DMS53 (cell line): Measurements from ENCODE around the gene DELE1.
"Not testable (repeated sequence)": the region's sequence is repeated elsewhere in the genome, so short reads cannot be mapped to it uniquely, and the experiment has no call there.

ENCODE experiments used
- DNase-seq: peaks from one replicate; lab custom pipeline; 2025; lab: John Stamatoyannopoulos, UW

The DELE1 gene

DNA sequence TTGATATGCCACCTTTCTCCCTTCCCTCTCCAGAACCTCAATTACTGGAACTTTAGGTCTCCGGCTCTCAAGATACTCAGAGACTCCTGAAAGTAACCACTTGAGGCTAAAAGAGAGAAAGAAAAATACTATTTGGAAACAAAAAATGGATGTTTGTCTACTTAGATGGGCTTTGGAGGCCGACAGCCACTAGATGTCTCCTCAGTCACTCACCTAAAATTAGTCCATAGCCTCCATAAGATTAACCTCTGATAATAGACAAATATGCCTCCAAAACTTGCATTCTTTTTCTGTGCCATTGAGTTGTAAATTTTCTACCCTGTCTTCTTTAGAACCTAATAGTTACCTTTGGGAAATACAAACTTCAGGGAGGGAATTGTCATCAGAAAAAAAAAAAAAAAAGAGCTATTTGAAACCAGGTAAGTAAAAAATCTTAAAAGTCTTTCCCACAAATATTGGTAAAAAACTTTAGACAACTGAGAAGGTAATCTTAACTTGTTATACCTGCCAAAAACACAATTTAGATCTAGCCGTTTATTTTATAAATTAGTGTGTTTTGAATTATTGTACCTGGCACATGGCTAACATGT lies 34.3 kb upstream of the DELE1 start:
- DNase-seq: peak; percentile 39

DNA sequence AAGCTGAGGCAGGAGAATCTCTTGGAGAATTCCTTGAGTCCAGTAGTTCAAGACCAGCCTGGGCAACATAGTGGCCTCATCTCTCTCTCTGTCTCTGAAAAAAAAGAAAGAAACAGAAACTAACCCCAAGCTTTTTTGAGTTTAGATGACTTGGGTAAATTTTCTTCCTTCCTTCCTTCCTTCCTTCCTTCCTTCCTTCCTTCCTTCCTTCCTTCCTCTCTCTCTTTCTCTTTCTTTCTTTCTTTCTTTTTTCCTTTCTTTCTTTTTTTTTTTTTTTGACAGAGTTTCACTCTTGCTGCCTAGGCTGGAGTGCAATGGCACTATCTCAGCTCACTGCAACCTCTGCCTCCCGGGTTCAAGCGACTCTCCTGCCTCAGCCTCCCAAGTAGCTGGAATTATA lies 33.2 kb upstream of the DELE1 start:
- not testable (repeated sequence) for DNase-seq

DNA sequence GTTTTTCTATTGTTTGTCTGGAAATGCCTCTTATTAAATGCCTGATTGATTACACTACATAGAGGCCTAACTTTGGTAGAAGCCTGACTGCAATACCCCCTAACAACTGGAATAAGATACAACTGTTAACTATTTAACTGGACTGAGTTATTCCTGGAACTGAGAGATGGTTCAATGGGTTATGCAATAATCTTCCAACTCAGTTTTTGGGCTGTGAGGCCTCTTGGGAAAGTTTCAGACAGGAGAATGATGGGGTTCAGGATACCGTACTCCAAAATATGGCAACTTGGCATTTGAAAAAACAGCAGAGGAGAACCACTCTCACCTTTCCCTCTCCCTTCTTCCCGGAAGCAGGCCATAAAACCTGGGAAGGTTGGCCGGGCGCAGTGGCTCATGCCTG lies 26.2 kb upstream of the DELE1 start:
- DNase-seq: no peak

DNA sequence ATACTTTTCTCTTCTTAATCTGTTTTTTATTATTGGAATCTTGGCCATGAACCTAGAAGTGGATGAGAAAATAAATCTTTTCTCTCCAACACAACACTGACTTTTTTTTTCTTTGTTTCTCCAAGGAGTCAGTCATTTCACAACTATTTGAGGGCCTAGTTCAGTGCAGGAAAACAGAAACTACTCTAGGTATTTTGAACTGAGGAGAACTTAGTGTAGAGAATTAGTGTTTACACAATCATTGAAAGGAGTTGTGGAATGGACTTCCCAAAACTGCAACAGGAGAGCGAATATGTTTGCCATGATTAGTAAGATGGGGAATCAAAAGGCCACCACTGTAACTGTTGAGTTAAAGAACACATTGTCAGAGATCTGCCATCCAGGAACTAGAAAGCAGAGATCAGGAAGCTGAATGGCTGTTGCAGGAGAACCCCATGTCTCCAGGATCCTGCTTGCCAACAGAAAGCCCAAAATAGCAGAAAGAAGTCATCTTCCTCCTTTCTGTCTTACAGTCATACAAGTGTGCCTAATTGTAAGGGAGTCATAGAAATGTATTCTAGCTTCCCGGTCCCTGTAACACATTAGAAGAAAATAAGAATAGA lies 25.1 kb upstream of the DELE1 start:
- DNase-seq: no peak

DNA sequence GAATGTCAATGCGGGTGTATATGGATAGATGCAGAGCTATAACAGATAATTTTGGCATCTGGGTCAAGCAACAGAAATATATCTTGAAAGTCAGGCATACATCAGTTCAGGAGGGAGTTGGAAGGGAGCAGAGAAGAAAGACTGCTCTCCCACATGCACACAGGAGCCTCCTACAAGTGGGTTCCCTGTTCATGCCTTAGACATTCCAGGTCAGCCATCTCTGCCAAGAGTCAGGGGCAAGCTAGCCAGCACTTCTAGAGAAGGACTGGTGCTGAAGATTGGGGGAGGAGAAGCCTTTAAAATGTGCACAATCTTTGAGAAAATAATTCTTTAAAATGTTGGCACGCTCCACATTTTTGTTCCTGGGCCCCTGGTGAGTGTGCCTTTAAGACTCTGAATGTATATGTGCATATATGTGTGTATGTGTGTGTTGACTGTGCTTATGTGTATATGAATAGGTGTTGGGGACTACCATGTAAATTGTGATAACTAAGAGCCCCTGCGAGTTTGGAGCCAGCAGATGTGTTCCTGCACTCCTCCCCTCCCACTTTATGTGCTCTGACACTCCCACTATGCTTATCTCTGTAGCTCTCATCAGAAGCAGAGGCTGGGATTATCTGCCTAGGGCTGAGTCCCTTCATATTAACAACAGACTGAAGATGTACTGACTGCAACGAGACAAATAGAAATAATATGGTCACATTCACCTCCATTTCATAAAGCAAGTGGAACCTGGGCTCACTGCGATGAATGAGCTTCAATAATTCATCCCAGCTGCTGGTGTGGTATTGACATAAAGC lies 21.5 kb upstream of the DELE1 start:
- no peak for DNase-seq

DNA sequence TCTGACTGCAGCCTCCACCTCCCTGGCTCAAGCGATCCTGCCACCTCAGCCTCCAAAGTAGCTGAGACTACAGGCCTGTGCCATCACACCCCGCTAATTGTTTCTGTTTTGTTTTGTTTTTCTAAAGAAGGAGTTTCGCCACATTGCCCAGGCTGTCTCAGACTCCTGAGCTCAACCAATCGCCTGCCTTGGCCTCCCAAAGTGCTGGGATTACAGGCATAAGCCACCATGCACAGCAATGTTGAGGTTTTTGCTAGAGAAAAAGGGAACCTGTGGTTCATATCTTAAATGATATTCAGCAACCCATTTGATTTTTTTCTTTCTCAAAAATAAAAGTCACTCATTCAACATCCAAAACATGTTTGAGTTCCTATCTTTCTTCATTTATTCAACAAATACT lies 20.4 kb upstream of the DELE1 start:
- DNase-seq: no peak

DNA sequence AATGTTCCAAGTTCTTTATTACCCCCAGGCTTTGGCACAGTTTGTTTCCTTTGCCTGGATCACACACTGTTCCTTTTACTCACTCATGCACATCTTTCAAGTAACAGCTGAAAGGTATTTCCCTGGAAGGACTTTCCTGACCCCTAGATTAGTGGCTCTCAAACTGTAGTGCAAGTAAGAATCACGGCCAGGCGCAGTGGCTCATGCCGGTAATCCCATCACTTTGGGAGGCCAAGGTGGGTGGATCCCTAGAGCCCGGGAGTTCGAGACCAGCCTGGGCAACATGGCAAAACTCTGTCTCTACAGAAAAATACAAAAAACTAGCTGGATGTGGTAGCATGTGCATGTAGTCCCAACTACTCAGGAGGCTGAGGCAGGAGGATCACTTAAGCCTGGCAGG lies 19.1 kb upstream of the DELE1 start:
- DNase-seq: no peak

DNA sequence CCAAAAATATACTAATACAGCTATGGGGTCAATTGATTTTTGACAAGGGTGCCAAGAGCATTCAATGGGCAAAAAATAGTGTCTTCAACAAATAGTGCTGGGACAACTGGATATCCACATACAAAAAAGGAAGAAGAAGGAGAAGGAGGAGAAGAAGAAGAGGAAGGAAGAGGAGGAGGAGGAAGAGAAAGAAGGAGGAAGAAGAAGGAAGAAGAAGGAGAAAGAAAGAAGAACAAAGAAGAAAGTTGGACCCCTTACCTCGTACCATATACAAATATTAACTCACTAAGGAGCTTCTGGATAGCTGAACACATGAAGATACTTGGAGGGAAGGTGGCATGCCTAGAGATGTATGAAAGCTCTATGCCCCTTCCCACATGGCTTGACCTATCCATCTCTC lies 17.2 kb upstream of the DELE1 start:
- no peak for DNase-seq

DNA sequence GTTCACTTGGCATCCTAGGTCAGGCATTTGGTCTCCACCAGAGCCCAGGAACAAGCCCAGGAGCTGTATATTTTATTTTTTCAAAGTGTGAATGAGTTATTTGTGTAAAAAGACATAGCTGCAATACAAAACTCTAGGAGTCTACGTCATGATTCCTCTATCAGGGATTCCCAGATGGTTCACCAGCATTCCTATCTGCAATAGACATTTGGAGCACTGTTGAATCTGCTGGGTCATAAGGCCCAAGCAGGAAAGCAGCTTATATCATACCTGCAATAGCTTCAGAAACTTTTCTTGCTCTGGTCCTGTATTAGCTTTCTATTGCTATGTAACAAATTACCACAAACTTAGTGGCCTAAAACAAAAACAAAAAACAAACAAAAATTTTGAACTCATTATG lies 16.7 kb upstream of the DELE1 start:
- no peak for DNase-seq

DNA sequence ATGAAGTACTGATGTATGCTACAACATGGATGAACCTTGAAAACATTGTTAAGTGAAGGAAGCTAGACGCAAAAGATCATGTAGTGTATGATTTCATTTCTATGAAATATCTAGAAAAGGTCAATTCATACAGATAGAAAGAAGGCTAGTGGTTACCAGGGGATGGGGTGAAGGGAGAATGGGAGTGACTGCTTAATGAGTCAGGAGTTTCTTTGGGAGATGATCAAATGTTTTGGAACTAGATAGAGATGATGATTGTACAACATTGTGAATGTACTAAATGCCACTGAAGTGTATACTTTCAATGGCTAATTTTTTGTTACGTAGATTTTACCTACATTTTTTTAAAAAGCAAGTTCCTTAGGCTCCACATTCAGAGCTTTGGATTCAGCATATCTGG lies 14.9 kb upstream of the DELE1 start:
- DNase-seq: no peak

DNA sequence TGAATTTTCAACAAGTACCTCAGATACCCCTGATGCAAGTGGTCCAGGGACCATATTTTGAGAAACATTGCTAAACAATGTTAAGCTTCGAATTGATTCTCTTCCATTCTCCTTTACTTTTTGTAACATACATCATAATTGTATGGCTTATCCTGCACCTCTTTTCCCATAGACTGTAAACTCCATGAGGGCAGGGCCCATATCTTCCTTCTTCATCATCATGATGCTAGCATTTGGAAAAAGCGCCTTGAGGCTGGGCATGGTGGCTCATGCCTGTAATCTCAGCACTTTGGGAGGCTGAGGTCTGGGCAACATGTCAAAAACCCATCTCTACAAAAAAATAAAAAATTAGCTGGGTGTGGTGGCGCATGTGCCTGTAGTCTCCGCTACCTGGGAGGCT lies 14.5 kb upstream of the DELE1 start:
- no peak for DNase-seq

DNA sequence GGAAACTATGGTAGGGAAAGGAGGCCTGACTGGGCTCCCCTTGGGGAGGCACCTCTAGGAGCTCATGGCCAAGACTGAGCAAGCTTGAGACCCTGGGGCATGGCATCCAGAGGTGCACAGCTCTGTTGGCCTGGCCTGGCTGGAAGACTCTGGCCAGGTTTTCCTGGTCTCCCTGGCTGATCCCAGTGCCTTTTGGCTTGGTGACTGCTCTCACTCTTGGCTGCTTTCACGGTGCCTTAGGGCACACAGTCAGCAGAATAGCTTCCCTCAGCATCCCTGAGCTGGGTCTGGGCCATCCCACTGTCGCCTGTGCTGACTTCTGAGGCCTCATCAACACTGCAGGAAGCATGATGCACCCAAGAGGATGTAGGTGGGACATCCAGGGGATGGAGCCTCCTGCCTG lies 13.4 kb upstream of the DELE1 start:
- no peak for DNase-seq

DNA sequence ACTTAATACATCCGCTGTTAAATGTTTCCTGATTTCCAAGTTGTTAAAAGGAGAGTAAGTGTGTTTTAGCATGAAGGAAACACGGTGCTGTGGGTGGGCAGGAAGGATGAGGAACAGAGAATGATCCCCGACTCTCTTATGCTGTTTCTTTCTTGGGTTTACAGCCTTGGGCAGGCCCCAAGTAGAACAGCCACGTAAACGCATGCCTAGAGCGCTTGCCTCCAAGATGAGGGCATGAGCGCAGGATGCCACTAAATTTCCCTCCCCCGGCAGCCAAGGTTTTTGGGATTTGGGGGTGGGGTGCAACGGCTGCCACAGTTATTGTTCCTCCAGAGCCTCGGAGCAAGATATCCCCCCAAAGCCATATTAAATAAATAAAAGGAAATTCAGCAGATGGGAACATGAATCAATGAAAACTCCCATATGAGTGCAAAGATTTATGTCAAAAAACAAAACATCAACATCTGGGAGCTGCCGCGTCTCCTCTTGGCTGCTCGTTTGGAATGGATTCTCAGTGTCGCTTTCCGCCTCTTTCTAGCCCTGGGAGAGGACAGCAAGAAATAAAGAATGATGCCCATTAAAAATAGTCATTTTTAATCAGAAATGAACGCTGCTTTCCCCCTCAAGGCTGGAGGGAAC lies 10.0 kb upstream of the DELE1 start:
- no peak for DNase-seq

DNA sequence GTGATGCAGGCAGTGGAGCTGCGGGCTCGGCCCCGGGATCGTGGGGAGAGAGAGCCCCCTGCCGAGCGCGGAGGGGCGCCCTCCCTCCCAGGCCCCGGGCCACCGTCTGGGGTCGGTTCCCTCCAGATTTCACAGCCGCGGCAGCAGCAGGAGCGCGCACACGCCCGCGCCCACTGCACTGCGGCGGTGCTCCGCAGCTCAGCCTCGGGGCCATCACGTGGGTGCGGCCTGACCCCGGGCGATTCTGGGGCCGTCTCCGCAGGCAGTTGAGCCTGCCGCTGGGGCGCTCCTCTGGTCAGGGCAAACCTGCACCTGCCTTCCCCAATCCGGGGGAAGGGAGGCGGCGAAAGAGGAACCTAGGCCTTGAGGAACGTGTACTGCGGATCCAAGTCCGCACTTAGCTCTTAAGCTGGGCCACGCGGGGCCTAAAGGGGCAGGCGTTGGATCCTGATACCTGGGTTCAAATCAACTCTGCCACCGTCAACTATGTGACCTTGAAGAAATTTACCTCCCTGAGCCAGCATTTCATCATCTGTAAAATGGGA lies 9.4 kb upstream of the DELE1 start:
- peak; percentile 79 for DNase-seq

DNA sequence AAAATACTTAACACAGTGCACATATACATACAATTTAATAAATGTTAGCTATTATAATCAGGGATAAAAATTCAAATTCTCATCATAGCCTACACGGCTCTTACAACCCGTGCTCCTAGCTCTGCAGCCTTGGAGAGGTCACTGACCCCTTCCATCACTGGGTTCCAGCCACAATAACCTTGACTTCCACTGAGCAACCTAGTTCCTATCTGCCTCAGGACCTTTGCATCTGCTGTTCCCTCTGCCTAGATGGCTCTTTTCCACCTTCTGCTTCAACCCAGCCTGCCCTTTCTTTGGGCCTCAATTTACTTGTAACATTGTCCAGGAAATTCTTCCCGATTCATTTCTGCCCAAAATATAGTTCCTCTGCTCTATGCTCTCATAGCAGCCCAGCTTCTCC lies 8.9 kb upstream of the DELE1 start:
- no peak for DNase-seq

DNA sequence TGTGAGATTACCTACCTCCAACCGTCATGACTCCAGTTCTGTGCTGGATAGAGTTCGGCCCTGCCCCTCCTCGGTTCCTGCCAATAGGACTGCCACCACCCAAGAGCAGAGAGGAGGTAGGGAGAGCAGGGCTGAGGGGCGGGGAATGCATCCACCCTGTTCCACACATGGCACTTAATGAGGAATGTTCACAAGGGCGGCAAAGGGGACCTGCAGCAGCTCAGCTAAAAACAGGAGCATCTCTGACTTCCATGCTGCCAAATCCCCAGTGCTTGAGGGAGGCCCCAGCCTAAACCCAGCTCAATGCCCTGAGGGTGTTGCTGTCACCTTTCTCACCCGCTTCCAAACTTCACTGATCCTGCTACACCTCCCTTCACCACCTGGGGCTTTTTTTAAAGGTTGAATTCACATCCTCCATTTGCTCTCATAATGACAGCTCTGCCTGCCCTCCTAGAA lies 7.8 kb upstream of the DELE1 start:
- peak; percentile 31 for DNase-seq

DNA sequence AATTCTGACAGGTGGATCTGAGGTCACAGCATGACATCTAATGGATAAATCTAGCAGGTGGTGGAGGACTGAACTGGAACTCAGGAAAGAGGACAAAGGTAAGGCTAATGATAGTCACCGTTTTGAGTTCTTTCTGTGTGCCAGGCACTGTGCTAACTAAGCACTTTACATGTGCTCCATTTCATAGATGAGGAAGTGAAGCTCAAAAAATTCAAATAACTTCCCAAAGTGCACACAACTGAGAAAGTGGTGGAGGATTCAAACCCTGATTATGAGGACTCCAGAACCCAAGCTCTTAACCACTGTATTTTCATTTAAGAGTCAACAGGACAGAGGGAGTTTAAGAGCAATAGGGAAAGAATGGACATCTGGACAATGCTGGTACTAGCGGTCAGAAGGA lies 7.1 kb upstream of the DELE1 start:
- peak; percentile 28 for DNase-seq

DNA sequence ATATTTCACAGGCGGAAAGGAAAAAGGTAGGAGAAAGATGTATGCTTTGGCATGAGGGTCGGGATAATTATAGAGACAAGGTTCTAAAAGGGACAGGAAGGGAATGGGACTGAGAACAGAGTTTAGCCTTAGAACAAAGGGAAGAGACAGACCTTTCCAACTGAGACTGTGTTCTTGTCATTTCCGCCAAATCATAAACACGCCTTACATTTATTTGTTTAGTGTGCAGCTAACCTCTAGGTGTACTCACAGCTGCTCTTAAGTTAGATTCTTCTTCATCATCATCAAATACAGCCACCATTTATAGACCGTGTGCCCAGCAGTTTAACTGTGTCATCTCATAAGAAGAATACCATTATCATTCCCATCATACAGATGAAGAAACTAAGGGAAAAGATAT lies 5.9 kb upstream of the DELE1 start:
- DNase-seq: no peak

DNA sequence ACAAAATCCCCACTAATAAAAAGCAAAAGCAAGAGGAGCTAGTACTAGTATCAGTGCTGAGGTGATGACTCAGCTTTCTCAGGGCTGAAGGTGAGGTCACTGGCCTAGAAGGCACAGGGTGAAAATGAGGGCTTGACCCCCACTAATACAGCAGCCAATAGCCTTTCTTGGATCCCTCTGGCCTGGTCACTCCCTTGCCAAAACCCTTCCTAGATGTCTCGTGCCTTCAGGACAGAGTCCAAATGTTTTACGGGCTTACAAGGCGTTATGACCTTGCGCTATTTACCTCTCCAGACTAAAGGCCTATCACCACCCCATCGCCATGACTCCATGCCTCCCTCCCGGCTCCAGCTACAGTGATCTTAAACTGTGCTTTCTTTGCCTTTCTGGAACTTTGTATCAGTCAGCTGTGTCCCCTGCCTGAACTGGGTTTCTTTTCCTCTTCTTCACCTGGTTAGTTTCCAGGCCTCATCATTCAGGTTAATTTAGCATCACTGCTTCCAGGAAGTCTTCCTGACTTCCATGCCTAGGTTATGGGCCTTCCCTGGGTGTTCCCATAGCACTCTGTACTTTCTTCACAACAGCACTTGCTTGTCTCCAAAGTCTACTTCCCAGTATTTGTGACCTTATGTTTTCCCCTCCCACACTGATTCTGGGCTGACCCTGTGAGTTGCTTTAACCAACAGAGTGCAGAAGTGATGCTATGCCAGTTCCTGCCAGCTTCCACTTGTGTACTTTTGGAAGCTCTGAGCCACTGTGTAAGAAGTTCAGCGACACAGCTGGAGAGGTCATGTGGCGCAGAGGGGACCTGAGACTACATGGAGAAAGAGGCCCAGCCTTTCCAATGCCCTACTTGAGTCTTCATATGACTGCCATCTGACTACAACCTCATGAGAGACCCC lies 4.2 kb upstream of the DELE1 start:
- peak; percentile 17 for DNase-seq

DNA sequence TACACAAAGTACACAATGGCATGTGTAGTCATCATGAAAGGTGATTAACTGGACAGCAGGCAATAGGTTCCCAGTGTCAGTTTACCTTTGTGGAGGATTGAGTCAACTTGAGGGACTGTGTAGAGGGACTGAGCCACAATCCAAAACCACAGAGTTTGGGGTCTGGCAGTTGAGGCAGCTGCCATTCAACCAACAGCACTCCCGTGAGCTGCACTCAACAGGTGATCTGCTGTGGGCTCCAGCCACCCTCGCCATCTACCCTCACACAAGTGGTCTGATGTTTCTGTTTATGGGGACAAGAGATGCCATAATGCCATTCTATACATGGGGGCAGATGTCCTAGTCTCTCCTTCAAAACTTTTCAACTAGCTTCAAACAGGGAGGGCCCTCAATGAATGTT lies 2.9 kb upstream of the DELE1 start:
- DNase-seq: no peak

DNA sequence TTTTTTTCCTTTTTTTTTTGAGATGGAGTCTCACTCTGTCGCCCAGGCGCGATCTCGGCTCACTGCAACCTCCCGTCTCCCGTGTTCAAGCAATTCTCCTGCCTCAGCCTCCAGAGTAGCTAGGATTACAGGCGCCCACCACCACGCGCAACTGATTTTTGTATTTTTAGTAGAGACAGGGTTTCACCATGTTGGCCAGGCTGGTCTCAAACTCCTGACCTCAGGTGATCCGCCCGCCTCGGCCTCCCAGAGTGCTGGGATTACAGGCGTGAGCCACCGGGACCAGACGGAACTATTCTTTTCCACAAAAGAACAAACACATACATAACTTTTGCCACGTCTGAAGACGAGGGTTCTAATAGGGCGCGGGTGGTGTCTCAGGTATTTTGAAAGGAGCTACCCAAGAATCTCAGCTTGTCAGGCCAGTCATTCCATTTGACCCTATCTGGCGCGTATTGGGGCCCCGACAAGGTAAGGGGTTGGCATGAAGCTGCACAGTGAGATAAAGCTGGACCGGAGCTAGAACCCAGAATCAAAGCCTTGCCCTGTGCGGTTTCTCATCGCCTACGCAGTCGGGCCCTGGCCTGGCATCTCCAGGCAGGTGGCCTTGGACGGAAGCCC lies 734 bp upstream of the DELE1 start:
- DNase-seq: not testable (repeated sequence)
